Inflammatory macrophage treated with lipopolysaccharide for 4 hours (primary cell): Measurements from ENCODE around the gene YEATS2.

Experiments used
- DNase-seq: peaks from one replicate; pipeline ENCODE4 v3.0.0-alpha.2; 2020

Gene YEATS2

DNA sequence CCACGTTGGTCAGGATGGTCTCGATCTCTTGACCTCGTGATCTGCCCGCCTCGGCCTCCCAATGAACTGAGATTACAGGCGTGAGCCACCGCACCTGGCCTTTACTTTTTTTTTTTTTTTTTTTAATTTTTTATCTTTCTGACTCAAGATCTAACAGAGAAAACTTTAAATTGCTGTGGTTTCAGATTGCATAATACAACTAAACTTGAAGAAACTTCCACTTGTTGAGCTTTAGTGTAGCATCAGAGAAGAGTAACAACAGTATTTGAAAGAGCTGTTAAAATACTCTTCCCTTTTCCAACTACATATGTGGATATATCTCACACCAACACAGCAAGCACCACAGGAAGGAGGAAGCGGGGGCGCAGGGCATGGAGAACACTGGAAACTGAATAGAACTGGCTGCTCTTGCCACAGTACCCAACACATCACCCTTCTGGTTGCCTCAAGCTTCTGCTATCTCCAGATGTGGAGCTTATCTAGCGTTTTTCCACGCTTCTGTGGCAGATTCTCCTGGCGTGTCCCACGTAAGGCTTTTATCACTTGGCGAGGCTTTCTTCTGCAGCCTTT lies 82.4 kb downstream of the YEATS2 start:
- peak; percentile 86 for DNase-seq

DNA sequence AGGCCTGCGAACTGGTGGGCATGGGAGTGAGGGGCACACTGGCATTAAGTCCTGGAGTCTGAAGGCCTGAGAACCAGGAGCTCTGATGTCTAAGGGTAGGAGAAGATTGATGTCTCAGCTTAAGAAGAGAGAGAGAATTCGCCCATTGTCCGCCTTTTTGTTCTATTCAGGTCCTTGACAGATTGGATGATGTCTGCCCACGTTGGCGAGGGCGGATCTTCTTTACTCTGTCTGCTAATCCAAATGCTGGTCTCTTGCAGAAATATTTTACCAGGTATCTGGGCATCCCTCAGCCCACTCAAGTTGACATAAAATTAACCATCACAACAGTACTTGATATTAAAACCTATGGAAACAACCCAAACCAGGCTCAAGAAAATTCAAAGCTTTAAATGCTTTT lies 83.6 kb downstream of the YEATS2 start:
- DNase-seq: no peak

DNA sequence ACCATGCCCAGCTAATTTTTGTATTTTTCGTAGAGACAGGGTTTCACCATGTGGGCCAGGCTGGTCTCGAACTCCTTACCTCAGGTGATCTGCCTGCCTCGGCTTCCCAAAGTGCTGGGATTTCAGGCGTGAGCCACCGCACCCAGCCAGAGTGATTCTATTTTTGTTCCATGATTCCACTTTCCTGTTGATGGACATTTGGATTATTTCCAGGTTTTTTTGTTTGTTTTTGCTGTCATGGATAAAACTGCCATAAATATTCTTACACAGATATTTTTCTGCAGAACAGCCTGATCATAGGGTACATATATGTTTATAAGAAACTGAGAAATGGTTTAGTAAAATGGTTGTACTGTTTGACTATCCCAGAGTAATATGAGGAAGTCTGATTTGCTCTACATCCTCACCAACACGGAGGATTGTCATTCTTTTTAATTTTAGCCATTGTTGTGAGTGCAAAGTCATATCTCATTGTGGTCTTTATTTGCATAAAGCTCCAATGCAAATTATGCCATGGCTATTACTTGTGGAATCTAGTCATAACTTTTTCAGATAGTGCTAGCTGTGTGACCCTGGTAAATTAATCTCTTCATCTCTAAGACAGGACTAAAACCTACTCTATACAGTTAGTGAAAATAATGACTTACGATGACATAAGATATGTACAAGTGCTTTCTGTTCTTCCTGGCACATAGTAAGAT lies 85.1 kb downstream of the YEATS2 start:
- peak; percentile 19 for DNase-seq

DNA sequence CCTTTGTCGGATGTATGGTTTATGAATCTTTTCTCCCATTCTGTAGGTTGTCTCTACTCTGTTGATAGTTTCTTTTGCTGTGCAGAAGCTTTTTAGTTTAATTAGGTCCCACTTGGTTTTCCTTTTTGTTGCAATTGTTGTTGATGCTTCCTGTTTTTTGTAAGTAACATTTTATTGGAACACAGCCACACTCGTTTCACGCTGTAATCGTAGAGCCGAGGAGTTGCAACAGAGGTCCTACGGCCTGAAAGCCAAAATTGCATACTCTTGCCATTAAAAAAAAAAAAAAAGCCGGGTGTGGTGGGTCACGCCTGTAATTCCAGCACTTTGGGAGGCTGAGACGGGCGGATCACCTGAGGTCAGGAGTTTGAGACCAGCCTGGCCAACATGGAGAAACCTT lies 86.9 kb downstream of the YEATS2 start:
- peak; percentile 88 for DNase-seq

DNA sequence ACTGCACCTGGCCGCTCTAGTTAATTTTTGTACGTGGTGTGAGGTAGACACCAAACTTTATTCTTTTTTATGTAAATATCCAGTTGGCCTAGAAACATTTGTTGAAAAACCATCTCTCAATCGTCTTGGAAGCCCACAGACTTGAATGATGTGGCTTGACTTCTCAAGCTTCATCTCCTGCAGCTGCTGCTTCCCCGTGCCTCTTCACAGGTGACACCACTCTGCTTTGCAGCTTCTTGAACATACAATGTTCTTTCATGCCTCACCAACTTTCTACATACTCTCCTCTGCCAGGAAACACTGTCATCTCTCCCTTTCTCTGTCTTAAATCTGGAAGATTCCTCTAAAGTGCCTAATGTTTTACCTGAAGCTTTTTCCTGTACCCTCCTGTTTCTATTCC lies 92.2 kb downstream of the YEATS2 start:
- no peak for DNase-seq

DNA sequence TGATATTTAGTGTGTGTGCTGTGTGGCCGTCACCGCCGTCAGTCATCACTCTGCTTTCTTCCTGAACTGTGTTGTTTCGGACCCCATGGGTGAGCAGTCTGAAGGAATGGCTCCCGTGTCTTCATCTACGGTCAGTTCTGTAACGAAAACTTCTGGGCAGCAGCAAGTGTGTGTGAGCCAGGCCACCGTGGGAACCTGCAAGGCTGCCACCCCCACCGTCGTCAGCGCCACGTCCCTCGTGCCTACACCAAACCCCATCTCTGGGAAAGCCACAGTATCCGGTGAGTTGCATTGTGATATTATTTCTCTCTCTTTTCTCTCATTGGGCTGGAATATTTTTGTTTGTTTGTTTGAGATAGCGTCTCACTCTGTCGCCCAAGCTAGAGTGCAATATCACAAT lies 93.1 kb downstream of the YEATS2 start:
- DNase-seq: no peak

DNA sequence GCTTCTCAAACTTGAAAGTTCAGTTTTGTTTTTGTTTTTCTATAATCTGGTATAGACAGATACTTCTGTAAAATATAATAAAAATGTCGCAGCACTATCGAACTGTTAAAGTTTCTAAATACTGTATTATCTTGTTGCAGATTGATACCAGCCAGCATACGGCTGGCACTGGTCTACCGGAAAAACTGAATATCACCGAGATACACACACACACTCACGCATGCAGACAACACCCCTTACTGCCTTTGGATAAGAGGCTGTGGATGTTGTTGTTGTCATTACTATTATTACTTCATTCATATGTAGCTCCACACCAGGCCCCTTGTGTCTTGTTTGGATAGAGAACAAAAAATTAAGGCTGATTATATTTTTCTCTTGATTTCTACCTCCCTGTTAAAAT lies 95.4 kb downstream of the YEATS2 start:
- no peak for DNase-seq

DNA sequence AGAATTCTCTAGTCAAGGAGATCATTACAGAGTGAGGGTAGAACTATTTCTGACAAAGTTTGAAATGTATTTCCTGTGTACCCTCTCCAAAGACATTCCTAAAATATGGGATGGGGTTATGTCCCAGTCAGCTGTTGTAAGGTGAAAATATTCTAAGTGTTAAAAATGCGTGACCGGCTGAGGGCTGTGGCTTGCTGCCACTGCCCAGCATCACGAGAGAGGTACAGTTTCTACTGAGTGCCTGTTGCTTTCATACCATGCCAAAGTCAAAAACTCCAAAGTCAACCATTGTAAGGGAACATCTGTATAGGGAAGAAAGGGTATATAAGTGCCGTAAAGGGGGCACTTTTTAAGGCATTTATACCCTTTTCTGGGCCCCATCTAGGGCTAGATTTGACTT lies 96.9 kb downstream of the YEATS2 start:
- DNase-seq: no peak

DNA sequence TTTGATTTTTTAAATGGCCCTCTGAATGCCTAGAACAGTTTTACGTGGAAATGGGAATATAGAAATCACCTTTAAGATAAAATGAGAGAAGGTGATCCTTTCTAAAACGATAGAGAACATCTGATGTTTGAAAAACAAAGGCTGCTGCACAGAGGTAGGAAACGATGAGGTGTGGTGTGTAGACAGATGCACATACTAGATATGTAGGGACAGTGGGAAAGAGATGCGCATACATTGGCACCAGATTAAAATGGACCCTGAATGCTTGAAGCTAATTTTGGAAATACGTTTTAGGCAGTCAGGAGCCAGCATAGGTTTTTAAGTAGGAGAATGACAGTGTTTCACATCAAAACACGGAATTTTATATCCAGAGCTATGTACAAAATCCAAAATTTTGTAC lies 98.8 kb downstream of the YEATS2 start:
- DNase-seq: no peak

DNA sequence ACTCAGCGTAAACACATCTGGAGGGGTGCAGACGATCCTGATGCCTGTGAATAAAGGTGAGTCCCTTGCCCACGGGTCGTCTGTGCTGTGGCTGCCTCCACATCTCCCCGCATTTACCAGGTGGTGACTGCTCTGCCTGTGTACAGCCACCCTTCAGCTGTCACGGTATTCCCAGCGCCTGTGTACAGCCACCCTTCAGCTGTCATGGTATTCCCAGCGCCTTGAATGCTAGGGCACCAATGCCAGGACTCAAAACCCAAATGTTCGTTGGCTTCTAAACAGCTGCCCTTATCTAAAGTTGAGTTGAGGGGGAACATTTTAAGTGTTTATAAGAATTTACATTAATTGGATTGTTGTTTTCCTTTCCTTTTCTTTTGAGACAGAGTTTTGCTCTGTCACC lies 100.4 kb downstream of the YEATS2 start:
- DNase-seq: no peak

DNA sequence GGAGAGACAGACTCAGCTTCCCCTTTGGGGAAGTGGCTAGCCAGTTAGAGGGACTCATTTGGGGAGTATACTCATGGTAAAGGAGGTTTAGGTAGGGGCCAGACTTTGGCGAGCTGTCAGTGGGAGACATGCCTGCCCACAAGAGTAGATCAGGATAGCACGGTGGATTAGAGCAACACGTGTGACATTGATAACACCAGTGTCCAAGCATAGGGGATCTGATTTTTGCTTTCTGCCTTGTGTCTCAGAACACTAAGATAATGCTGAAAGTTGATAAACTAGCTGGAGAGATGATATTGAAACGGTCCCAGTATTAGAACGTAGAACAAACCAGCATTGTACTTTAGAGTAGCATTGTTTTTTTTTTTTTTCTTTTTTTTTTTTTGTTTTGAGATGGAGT lies 101.9 kb downstream of the YEATS2 start:
- DNase-seq: no peak

DNA sequence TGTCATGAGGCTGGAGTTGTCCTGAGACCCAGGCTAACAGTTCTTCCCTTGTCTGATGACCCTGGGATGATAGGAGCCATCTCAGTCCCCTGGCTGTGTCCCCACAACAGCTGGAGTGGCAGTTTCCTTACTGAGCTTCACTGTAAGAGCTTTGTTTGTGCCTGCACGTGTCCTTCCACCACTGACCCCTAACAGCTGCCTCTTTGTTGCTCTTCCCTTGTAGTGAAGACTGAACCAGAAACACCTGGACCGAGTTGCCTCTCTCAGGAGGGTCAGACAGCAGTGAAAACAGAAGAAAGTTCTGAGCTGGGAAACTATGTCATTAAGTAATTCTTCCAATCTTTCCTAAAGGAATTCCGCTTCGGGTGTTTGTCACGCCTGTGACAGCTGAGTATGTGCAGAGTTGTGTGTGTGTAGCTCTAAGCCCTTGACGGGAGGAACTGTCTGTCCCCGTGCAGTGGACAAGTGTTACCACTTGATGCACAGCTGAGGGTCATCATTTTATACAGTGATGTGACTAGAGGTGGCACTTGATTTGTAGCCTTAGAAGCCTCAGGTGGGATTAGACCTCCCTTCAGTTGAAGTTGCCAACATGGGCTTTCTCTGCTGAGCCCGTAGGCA lies 102.8 kb downstream of the YEATS2 start:
- DNase-seq: no peak

DNA sequence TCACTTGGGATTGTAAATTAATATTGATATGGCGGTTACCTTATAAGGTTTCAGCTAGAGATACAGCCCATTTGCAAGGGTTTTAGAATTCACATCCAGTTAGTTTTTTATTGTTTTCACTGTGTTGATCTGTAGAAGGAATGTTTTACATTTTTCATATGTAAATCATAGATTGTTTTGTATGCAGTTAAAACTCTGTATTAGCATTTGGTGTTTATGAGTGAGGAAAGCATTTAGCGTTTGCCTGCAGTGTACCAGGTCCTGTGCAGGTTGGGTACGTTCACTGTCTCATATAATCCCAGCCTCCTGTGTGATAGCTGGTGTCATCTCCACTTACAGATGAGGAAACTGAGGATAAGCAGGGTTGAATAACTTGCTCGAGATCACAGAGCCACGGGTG lies 104.0 kb downstream of the YEATS2 start:
- DNase-seq: no peak

DNA sequence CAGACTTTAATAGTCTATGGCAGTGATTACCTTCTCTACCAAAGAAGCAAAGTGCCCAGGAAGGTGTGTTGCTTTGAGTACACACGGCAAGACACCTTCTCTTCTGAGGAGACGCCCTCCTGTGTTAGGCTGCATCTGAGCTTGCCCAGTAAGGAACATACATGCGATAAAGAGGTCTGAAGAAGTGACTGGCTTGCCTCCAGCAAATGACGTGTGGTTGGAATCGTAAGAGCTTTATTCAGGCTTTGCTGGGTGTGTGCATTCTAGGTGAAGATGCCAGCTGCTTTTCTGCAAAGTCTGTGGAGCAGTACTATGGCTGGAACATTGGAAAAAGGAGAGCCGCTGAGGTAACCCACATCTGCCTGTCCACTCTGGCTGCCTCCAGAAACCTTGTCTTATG lies 105.4 kb downstream of the YEATS2 start:
- no peak for DNase-seq

DNA sequence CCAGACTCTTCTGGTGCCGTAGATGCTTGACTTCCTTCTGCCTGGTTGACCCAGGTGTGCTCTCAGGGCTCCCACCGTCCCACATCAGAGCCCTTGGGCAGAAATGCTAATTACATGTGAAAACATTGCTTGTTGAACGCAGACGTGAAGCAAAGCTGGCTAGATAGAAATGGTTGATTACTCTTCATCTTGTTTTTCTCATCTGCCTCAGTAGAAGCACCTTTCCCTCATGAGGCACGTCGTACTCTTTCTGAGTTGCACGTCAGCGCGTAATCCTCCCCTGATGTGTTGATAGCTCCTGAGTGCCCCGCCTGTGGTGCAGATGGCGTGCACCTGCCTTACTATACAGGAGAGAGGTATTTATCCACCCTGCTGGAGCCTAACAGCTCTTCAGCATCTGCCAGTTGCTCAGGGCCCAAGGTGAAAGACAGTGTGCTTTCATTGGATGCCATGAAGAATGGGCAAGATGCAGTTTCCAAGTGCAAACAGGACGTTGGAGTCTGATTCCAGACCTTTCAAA lies 109.7 kb downstream of the YEATS2 start:
- no peak for DNase-seq

DNA sequence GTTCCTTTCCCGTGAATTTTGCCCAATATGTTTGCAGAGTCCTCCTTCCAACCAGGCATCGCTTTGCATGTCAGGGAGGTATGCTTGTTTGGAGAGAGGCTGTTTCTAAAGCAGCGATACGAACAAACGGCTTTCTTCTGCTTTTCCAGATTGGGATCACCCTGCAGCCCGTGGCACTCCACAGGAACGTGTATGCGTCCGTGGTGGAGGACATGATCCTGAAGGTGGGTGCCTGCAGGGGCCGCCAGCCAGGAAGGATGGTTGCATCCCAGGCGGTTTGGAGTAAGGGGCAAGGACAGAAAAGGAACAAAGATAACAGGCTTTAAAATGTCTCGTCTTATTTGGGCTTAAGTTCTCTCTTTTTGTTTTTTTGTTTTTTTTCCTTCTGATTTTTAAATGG lies 110.3 kb downstream of the YEATS2 start:
- no peak for DNase-seq

DNA sequence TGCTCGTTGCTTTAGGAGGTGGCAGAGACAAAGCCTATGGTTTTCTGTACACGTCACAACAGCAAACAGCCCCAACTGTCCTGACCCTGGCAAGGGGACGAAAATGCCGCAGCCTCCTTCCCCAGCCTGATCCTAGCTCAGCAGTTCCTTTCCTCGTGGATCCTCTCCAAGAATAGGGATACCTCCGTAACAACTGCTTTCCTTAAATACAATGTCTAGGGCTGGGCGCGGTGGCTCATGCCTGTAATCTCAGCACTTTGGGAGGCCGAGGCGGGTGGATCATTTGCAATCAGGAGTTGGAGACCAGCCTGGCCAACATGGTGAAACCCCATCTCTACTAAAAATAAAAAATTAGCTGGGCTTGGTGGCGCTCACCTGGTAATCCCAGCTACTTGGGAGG lies 110.8 kb downstream of the YEATS2 start:
- no peak for DNase-seq

DNA sequence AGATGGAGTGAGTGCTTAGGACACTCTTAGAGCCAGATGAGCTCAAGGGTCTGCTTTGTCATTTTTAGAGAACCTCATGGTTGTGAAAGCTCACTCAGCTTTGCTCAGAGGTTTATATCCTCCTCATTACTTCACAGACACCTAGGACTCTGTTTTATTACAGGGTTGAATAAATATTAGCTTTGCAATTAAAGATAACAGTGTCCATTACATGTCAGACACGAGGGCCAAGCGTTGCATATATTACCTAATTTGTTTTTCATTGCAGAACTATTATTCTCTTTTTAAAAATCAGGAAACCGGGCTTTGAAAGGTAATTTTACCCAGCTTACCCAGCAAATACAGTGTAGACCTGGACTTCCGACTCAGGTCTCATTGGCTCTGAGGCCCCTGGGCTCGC lies 111.7 kb downstream of the YEATS2 start:
- DNase-seq: no peak

DNA sequence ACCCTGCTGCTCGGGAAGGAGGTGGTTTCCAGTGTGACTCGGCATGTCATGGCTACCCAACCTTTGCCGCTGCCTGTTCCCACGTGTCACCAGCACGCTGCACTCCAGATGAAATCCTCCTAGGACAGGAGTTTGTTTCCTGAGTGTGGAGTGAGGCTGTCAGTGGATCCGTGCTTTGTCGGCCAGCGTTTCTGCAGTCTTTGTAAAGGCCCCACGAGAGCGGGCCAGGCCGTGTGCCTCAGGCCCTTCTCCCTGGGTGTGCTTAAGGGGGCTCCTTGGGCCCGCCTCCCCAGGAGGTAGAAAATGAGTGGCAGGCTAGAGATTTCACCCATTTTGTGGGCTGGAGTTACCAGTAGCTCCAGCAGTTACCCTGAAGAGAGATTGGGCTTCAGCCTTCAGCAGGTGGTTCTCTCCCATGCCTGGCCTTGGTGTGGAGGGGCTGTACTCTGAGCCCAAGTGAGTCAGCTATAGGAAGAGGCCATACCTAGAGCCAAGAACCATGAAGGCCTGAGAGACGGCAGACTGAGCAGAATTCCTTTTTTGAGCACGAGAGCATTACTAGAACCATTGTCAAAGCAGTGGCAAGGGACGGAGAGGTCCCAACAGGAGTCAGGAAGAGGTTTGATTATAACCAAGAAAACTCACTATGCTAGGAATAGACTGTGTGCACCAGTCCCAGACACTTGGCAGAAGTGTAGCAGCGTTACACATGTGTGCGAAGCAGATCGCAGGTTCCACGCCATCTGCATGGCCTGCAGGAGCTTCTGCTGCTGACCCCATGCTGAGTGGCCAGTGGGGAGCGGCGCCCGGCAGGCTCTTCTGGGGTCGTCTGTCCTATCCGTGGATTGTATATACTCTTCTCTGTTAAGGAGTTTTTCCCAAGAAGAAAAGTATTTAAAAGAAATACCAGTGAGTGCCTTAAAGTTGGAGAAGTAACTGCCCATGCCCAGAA lies 113.3 kb downstream of the YEATS2 start:
- DNase-seq: no peak

DNA sequence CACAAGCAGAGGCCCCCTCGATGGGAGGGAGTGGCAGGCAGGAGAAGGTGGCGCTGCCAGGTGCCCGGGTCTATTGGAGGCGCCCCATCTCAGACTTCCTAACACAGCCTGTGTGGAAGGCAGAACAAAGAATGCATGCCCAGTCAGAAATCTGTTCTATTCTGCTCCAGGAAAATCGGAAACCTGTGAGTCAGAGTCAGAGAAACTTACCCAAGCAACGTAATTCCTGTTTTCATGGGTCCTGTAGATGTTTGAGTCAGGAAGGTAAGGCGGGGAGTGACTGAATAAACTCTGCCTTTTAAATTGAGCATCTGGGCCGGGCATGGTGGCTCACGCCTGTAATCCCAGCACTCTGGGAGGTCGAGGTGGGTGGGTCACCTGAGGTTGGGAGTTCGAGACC lies 114.0 kb downstream of the YEATS2 start:
- no peak for DNase-seq

DNA sequence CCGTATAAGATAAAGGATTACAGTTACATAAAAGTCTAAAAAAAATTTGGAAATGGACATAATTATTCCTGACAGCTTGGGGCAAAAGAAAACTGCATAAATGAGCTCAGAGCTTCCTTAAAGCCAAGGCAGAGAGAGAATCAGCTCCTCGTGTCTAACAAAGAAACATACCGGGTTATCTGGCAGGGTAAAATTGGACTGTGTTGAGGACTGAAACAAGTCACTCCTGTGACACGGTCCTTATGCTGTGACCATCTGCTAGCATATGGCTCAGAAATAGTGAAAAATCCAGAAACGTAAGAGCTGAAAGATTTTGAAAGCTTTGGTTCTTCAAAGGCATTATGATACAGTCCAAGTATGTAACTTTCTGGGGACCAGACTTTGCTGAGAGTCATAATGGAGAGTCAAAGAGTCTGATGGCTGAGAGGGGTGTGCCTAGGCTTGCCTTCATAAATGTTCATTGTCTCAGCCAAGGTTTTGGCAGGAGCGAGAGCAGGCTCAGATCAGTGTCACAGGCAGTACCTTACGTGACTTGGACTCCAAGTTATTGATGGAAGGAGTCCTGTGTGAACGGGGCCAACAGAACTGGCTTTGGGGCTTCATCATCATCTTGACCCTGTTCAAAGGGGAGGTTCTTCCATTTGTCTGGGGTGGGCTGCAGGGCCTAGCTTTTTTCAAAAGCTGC lies 115.3 kb downstream of the YEATS2 start:
- DNase-seq: no peak

DNA sequence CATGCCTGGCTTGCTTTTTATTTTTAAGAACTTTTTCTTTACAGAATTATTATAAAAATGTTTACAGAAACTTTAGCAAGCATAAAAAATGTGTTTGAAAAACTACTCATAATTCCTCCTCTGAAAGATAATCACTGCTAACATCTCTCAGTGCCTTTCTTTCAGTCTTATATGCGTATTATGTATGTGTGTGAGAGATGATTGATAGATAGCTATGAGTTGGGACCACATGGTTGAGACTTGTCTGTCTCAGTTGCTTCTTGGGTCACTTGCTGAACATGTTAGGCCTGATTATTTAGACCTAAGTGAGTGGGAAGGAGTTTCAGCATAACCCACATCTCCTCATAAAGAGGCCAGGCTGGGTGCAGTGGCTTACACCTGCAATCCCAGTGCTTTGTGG lies 116.6 kb downstream of the YEATS2 start:
- DNase-seq: no peak

DNA sequence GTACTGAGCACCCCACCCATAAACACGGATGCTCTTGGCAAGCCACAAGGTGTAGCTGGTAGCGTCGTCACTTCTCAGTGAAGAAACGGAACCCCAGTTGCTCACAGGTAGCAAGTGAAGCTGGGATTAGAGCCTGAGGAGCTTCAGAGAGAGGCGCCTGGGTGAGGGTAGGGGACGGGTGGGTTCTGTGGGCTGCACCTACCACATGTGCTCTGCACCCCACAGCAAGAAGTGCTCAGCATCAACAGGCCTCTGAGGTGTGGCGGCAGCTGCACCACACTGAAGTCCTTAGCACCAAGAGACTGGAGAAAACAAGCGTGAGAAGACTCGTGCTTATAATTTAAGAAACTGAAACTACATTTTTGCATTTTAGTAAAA lies 118.0 kb downstream of the YEATS2 start:
- no peak for DNase-seq
